Measurements from ENCODE around the gene UCK1.

- no peak for TF ChIP-seq JUND (IDR thresholded peaks at IDR 0.05)
- TF ChIP-seq, protein P1, sequence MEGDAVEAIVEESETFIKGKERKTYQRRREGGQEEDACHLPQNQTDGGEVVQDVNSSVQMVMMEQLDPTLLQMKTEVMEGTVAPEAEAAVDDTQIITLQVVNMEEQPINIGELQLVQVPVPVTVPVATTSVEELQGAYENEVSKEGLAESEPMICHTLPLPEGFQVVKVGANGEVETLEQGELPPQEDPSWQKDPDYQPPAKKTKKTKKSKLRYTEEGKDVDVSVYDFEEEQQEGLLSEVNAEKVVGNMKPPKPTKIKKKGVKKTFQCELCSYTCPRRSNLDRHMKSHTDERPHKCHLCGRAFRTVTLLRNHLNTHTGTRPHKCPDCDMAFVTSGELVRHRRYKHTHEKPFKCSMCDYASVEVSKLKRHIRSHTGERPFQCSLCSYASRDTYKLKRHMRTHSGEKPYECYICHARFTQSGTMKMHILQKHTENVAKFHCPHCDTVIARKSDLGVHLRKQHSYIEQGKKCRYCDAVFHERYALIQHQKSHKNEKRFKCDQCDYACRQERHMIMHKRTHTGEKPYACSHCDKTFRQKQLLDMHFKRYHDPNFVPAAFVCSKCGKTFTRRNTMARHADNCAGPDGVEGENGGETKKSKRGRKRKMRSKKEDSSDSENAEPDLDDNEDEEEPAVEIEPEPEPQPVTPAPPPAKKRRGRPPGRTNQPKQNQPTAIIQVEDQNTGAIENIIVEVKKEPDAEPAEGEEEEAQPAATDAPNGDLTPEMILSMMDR (IDR thresholded peaks at IDR 0.05; ENCODE audit: low read depth, low read length, missing input control): no peak
- TF ChIP-seq TAF1 (conservative IDR thresholded peaks at IDR 0.05): no peak
- TF ChIP-seq, protein P2, sequence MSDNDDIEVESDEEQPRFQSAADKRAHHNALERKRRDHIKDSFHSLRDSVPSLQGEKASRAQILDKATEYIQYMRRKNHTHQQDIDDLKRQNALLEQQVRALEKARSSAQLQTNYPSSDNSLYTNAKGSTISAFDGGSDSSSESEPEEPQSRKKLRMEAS (IDR thresholded peaks at IDR 0.05): no peak
- no peak for TF ChIP-seq RXRA (IDR thresholded peaks at IDR 0.05)
- no peak for TF ChIP-seq SP1 (IDR thresholded peaks at IDR 0.05)
Measured at GRCh38 chr9:131552030-131552429, 21.0 kb upstream of the UCK1 start.

Measured in liver (tissue), 3 donors.